Chondrocyte (in vitro differentiated cells): ENCODE data around the gene SLIT3. TPM values are rescaled to one million over a fixed set of nuclear protein-coding genes. Genes with fewer than 3 reads are reported as not detected.

Experiments used
- DNase-seq: peaks from one replicate; pipeline ENCODE4 v3.0.0; 2021; ENCODE audit warnings: mixed read lengths, low spot score
- H3K27ac Mint-ChIP-seq: one replicate; pipeline ENCODE4 v1.8.0; 2021; ENCODE audit warnings: mild to moderate bottlenecking, moderate library complexity, mixed read lengths; ENCODE audit not compliant: unreplicated experiment
- H3K27me3 Mint-ChIP-seq: 2 replicates; pipeline ENCODE4 v1.8.0; 2021; ENCODE audit warnings: low read depth, mixed read lengths
- H3K36me3 Mint-ChIP-seq: 2 replicates; pipeline ENCODE4 v1.8.0; 2021; ENCODE audit warnings: low read depth, mixed read lengths
- H3K4me1 Mint-ChIP-seq: 2 replicates; pipeline ENCODE4 v1.8.0; 2021; ENCODE audit warnings: low read depth, mild to moderate bottlenecking, mixed read lengths
- H3K4me3 Mint-ChIP-seq: one replicate; pipeline ENCODE4 v1.8.0; 2021; ENCODE audit warnings: mild to moderate bottlenecking, moderate library complexity, mixed read lengths; ENCODE audit not compliant: unreplicated experiment
- H3K9me3 Mint-ChIP-seq: 2 replicates; pipeline ENCODE4 v1.8.0; 2021; ENCODE audit warnings: low read depth, mixed read lengths
- CTCF ChIP-seq: fragments of 200-600 bp; sonication (generic); IDR thresholded peaks from 2 replicates; pipeline ENCODE4 v1.5.0; 2021; ENCODE audit warnings: antibody characterized with exemption, mild to moderate bottlenecking, moderate library complexity
- total RNA-seq: library from RNA; stranded (reverse); gene quantifications from 3 replicates; pipeline ENCODE4 v1.2.1, GENCODE V29; 2021

SLIT3 gene
- total RNA-seq, 1 donor from 2014 or later, result 116 TPM

GRCh38 chr5:169084775-169085174, 216.2 kb downstream of the SLIT3 start:
- H3K27ac Mint-ChIP-seq, result no peak overlapping the region
- H3K4me3 Mint-ChIP-seq, result no peak overlapping the region
- no peaks in the 10 kb centered on the region for H3K9me3 Mint-ChIP-seq
- no peak for DNase-seq
- peaks cover 26% of the 10 kb centered on the region for H3K4me1 Mint-ChIP-seq
- no peaks in the 10 kb centered on the region for H3K27me3 Mint-ChIP-seq
- peaks cover 3% of the 10 kb centered on the region for H3K36me3 Mint-ChIP-seq
- TF ChIP-seq CTCF, result no peak

GRCh38 chr5:169083394-169084018, 217.4 kb downstream of the SLIT3 start:
- no peak overlapping the region for H3K27ac Mint-ChIP-seq
- no peak for DNase-seq
- H3K9me3 Mint-ChIP-seq, result no peaks in the 10 kb centered on the region
- peaks cover 26% of the 10 kb centered on the region for H3K4me1 Mint-ChIP-seq
- H3K4me3 Mint-ChIP-seq, result no peak overlapping the region
- H3K36me3 Mint-ChIP-seq, result no peaks in the 10 kb centered on the region
- H3K27me3 Mint-ChIP-seq, result no peaks in the 10 kb centered on the region
- TF ChIP-seq CTCF, result no peak

- Mint-ChIP-seq H3K4me3 (no peak overlapping the region), H3K9me3 (no peaks in the 10 kb centered on the region), H3K27ac (no peak overlapping the region), H3K4me1 (peaks cover 25% of the 10 kb centered on the region), H3K36me3 (no peaks in the 10 kb centered on the region), H3K27me3 (no peaks in the 10 kb centered on the region)
- TF ChIP-seq CTCF, result no peak
- no peak for DNase-seq
Observed at GRCh38 chr5:169081000-169081724, 219.8 kb downstream of the SLIT3 start.

GRCh38 chr5:169080448-169080911, 220.5 kb downstream of the SLIT3 start:
- TF ChIP-seq CTCF, result no peak
- Mint-ChIP-seq H3K27me3 (no peaks in the 10 kb centered on the region), H3K4me1 (peaks cover 25% of the 10 kb centered on the region), H3K27ac (no peak overlapping the region), H3K9me3 (no peaks in the 10 kb centered on the region), H3K4me3 (no peak overlapping the region), H3K36me3 (no peaks in the 10 kb centered on the region)
- DNase-seq, result no peak

- DNase-seq, result no peak
- Mint-ChIP-seq H3K27ac (no peak overlapping the region), H3K4me1 (peaks cover 25% of the 10 kb centered on the region), H3K27me3 (no peaks in the 10 kb centered on the region), H3K4me3 (no peak overlapping the region), H3K9me3 (no peaks in the 10 kb centered on the region), H3K36me3 (peaks cover 2% of the 10 kb centered on the region)
- TF ChIP-seq CTCF, result no peak
Observed at GRCh38 chr5:169079697-169080096, 221.2 kb downstream of the SLIT3 start.
